HL-60 (cell line): ENCODE data around the gene KLK11.

Experiments used
- DNase-seq, 2 experiments: peaks; one replicate each; pipeline ENCODE4 v3.0.0-alpha.2; 2010 to 2020; ENCODE audit warnings: low read depth in 1 of 2, low spot score in 1 of 2
- H3K27ac ChIP-seq: fragments of 250-450 bp; sonication (Bioruptor Pico); replicated peaks from 2 replicates; pipeline ENCODE4 v1.5.1; 2020; ENCODE audit warnings: mild to moderate bottlenecking, moderate library complexity
- H3K27me3 ChIP-seq: fragments of 250-450 bp; sonication (Bioruptor Pico); 2 replicates; pipeline ENCODE4 v1.5.1; 2021; ENCODE audit warnings: mild to moderate bottlenecking, moderate library complexity; ENCODE audit not compliant: insufficient read depth, poor library complexity, severe bottlenecking
- H3K4me3 ChIP-seq: replicated peaks from 2 replicates; pipeline ENCODE4 v1.5.1; 2011; ENCODE audit warnings: mild to moderate bottlenecking, control low read depth, low read length; ENCODE audit not compliant: insufficient read depth
- GABPA ChIP-seq: IDR thresholded peaks from 2 replicates; pipeline ENCODE4 v1.6.1; 2012; ENCODE audit warnings: low read depth
- POLR2AphosphoS5 ChIP-seq: IDR thresholded peaks from 2 replicates; pipeline ENCODE4 v1.6.1; 2012; ENCODE audit warnings: low read depth
- SPI1 ChIP-seq: IDR thresholded peaks from 2 replicates; pipeline ENCODE4 v1.6.1; 2012; ENCODE audit warnings: low read depth, mild to moderate bottlenecking, borderline replicate concordance
- TF ChIP-seq, protein P1 (sequence below): IDR thresholded peaks from one replicate; pipeline ENCODE4 v1.5.1; 2011; ENCODE audit warnings: low read length, control low read depth, inconsistent platforms; ENCODE audit not compliant: insufficient read depth
- TF ChIP-seq, protein P2 (sequence below): IDR thresholded peaks from 2 replicates; pipeline ENCODE4 v1.6.1; 2012; ENCODE audit warnings: low read depth; ENCODE audit not compliant: insufficient replicate concordance

The KLK11 gene

DNA sequence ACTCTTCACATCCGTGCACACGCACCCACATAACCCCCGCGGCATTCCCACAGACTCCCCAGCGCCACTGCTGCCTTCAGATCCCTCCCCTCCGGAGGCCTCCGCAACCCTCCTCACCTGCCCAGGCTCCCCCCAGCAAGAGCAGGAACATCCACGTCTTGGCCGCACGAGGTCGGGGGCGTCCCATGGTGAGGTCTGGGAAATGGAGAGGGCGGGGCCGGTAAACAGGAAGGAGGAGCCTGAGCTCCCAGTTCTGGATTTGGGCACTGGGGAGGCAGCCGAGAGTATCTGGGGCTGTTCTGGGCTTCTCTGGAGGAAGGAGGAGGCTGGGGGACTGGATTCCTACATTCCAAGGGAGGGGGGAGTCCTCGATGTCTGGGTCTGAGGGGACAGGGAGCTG, 25.4 kb downstream of the KLK11 start:
- TF ChIP-seq, protein P1, sequence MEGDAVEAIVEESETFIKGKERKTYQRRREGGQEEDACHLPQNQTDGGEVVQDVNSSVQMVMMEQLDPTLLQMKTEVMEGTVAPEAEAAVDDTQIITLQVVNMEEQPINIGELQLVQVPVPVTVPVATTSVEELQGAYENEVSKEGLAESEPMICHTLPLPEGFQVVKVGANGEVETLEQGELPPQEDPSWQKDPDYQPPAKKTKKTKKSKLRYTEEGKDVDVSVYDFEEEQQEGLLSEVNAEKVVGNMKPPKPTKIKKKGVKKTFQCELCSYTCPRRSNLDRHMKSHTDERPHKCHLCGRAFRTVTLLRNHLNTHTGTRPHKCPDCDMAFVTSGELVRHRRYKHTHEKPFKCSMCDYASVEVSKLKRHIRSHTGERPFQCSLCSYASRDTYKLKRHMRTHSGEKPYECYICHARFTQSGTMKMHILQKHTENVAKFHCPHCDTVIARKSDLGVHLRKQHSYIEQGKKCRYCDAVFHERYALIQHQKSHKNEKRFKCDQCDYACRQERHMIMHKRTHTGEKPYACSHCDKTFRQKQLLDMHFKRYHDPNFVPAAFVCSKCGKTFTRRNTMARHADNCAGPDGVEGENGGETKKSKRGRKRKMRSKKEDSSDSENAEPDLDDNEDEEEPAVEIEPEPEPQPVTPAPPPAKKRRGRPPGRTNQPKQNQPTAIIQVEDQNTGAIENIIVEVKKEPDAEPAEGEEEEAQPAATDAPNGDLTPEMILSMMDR = no peak
- no peak for TF ChIP-seq SPI1
- no peak for TF ChIP-seq GABPA
- TF ChIP-seq POLR2AphosphoS5 = no peak
- TF ChIP-seq, protein P2, sequence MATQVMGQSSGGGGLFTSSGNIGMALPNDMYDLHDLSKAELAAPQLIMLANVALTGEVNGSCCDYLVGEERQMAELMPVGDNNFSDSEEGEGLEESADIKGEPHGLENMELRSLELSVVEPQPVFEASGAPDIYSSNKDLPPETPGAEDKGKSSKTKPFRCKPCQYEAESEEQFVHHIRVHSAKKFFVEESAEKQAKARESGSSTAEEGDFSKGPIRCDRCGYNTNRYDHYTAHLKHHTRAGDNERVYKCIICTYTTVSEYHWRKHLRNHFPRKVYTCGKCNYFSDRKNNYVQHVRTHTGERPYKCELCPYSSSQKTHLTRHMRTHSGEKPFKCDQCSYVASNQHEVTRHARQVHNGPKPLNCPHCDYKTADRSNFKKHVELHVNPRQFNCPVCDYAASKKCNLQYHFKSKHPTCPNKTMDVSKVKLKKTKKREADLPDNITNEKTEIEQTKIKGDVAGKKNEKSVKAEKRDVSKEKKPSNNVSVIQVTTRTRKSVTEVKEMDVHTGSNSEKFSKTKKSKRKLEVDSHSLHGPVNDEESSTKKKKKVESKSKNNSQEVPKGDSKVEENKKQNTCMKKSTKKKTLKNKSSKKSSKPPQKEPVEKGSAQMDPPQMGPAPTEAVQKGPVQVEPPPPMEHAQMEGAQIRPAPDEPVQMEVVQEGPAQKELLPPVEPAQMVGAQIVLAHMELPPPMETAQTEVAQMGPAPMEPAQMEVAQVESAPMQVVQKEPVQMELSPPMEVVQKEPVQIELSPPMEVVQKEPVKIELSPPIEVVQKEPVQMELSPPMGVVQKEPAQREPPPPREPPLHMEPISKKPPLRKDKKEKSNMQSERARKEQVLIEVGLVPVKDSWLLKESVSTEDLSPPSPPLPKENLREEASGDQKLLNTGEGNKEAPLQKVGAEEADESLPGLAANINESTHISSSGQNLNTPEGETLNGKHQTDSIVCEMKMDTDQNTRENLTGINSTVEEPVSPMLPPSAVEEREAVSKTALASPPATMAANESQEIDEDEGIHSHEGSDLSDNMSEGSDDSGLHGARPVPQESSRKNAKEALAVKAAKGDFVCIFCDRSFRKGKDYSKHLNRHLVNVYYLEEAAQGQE = no peak
- H3K27ac ChIP-seq = no peak overlapping the region
- DNase-seq = no peak
- H3K4me3 ChIP-seq = no peak overlapping the region
- peaks cover 5% of the 10 kb centered on the region for H3K27me3 ChIP-seq

- Histone ChIP-seq H3K27ac (no peak overlapping the region), H3K27me3 (peaks cover 5% of the 10 kb centered on the region), H3K4me3 (no peak overlapping the region)
- TF ChIP-seq SPI1 (no peak), GABPA (no peak), POLR2AphosphoS5 (no peak)
- TF ChIP-seq, protein P2 = no peak
- TF ChIP-seq, protein P1 = no peak
- DNase-seq = no peak
These were observed 26.0 kb downstream of the KLK11 start for GRCh38 chr19:51000426-51000825.

DNA sequence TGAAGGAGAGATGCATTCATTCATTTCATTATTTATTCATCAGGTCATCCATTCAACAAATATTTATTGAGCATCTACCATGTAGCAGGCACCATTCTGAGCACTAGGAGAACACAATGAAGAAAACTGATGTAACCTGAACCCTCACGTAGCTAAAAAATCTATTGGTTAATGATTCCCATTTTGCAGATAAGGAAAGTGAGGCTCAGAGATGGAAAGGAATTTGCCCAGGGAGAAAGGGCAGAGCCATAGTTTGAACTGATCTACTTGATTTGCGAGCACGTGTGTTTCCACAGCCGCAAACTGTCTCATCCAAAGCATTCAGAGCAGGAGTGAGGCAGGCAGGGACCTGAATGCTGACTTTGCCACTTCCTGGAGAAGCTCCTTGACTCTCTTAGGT, 27.7 kb downstream of the KLK11 start:
- TF ChIP-seq GABPA = no peak
- no peak for TF ChIP-seq POLR2AphosphoS5
- TF ChIP-seq SPI1 = no peak
- TF ChIP-seq, protein P1 = no peak
- TF ChIP-seq, protein P2 = no peak
- no peak for DNase-seq
- no peak overlapping the region for H3K4me3 ChIP-seq
- peaks cover 5% of the 10 kb centered on the region for H3K27me3 ChIP-seq
- no peak overlapping the region for H3K27ac ChIP-seq
